ENCODE measurements around the gene SERPINH1. TPM values are rescaled to one million over a fixed set of nuclear protein-coding genes. Genes with fewer than 3 reads are reported as not detected.

The SERPINH1 gene
- total and polyA plus RNA-seq, 3 donors from 2014 or later = 92.2 to 178 (median 122) TPM

- Histone ChIP-seq H3K9me3 (no peaks in the 10 kb centered on the region), H3K27me3 (no peaks in the 10 kb centered on the region), H3K27ac (no peak overlapping the region), H3K36me3 (ENCODE audit: low read depth, missing control alignments) (no peaks in the 10 kb centered on the region), H3K4me3 (no peak overlapping the region), H3K4me1 (peaks cover 23% of the 10 kb centered on the region)
- no peak for TF ChIP-seq POLR2A (IDR thresholded peaks at IDR 0.05)
- TF ChIP-seq, protein P1, sequence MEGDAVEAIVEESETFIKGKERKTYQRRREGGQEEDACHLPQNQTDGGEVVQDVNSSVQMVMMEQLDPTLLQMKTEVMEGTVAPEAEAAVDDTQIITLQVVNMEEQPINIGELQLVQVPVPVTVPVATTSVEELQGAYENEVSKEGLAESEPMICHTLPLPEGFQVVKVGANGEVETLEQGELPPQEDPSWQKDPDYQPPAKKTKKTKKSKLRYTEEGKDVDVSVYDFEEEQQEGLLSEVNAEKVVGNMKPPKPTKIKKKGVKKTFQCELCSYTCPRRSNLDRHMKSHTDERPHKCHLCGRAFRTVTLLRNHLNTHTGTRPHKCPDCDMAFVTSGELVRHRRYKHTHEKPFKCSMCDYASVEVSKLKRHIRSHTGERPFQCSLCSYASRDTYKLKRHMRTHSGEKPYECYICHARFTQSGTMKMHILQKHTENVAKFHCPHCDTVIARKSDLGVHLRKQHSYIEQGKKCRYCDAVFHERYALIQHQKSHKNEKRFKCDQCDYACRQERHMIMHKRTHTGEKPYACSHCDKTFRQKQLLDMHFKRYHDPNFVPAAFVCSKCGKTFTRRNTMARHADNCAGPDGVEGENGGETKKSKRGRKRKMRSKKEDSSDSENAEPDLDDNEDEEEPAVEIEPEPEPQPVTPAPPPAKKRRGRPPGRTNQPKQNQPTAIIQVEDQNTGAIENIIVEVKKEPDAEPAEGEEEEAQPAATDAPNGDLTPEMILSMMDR (IDR thresholded peaks at IDR 0.05) = no peak
- no peak for DNase-seq
- WGBS, 2 donors = 83 to 87% methylated on average over 13 to 14 of the region's 14 CpGs
- intact Hi-C loops (cut with DNase I; ENCODE audit: low total_unique reads) = no loop called here
These were observed 6.7 kb downstream of the SERPINH1 start for GRCh38 chr11:75568616-75569219.

- intact Hi-C loops (cut with DNase I; ENCODE audit: low total_unique reads) = no loop called here
- Histone ChIP-seq H3K36me3 (ENCODE audit: low read depth, missing control alignments) (no peaks in the 10 kb centered on the region), H3K9me3 (no peaks in the 10 kb centered on the region), H3K4me3 (no peak overlapping the region), H3K4me1 (peaks cover 8% of the 10 kb centered on the region), H3K27me3 (no peaks in the 10 kb centered on the region), H3K27ac (no peak overlapping the region)
- WGBS, 2 donors = 70 to 73% methylated on average over 6 to 9 of the region's 9 CpGs
- DNase-seq = no peak
- TF ChIP-seq, protein P1 (IDR thresholded peaks at IDR 0.05) = no peak
- TF ChIP-seq POLR2A (IDR thresholded peaks at IDR 0.05) = no peak
These were observed 8.6 kb downstream of the SERPINH1 start for GRCh38 chr11:75570559-75571139.

DNA sequence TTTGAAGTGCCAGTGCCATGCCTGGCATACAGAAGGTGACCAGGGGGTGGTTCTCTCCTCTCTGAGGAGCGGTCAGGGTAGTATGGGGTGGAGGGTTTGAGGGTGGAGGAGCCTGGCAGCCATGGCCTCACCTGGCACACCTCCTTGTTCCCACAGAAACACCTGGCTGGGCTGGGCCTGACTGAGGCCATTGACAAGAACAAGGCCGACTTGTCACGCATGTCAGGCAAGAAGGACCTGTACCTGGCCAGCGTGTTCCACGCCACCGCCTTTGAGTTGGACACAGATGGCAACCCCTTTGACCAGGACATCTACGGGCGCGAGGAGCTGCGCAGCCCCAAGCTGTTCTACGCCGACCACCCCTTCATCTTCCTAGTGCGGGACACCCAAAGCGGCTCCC is 9.6 kb downstream of the SERPINH1 start:
- H3K27me3 ChIP-seq = no peaks in the 10 kb centered on the region
- no peak overlapping the region for H3K4me3 ChIP-seq
- H3K27ac ChIP-seq = no peak overlapping the region
- no peak for DNase-seq
- WGBS, 2 donors = 95 to 97% methylated on average over 14 of the region's 14 CpGs
- no peaks in the 10 kb centered on the region for H3K9me3 ChIP-seq
- TF ChIP-seq, protein P1 (IDR thresholded peaks at IDR 0.05) = no peak
- no peak for TF ChIP-seq POLR2A (IDR thresholded peaks at IDR 0.05)
- intact Hi-C loops (cut with DNase I; ENCODE audit: low total_unique reads) = no loop called here
- H3K4me1 ChIP-seq = peaks cover under 1% of the 10 kb centered on the region
- H3K36me3 ChIP-seq (ENCODE audit: low read depth, missing control alignments) = no peaks in the 10 kb centered on the region

DNA sequence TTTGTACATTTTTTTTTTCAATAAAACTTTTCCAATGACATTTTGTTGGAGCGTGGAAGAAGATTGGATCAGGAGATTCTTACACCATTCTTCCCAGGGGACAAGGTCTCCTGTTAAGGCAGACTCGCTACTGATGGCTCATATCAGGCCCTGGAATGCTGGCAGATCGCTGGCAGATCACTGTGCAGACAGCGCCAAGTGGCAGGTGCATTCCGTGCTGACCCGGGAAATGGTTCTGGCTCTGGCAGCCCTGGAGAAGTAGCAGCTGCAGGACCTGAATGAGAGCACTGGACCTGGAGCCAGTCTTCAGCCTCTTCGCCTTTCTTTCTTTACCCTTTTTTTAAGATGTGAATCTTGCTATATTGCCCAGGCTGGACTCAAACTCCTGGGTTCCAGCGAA is 10.7 kb downstream of the SERPINH1 start:
- DNase-seq = no peak
- H3K4me3 ChIP-seq = no peak overlapping the region
- H3K27me3 ChIP-seq = no peaks in the 10 kb centered on the region
- TF ChIP-seq, protein P1 (IDR thresholded peaks at IDR 0.05) = no peak
- no peak for TF ChIP-seq POLR2A (IDR thresholded peaks at IDR 0.05)
- peaks cover 9% of the 10 kb centered on the region for H3K4me1 ChIP-seq
- H3K27ac ChIP-seq = no peak overlapping the region
- H3K9me3 ChIP-seq = no peaks in the 10 kb centered on the region
- no peaks in the 10 kb centered on the region for H3K36me3 ChIP-seq (ENCODE audit: low read depth, missing control alignments)
- 66 to 69% methylated on average over 8 of the region's 8 CpGs for WGBS, 2 donors
- intact Hi-C loops (cut with DNase I; ENCODE audit: low total_unique reads) = no loop called here

All from testis (tissue), 3 donors.